K562 (cell line): ENCODE measurements around the gene PI16. TPM values are rescaled to one million over a fixed set of nuclear protein-coding genes. Genes with fewer than 3 reads are reported as not detected.

Experiments
- ATAC-seq: fragments of 200-7000 bp; cut with Tn5 transposase; 3 replicates; pipeline ENCODE4 v1.9.1; 2020; ENCODE audit warnings: moderate library complexity
- BruUV-seq: library from RNA; stranded (reverse); fragments of 400-500 nt; replicated peaks from 2 replicates; lab custom pipeline; 2021; lab: Mats Ljungman, UMichigan
- CTCF ChIA-PET: fragments of 300-600 bp; formaldehyde crosslinking; extraction: SDS; loops from one replicate; lab custom pipeline; 2021; ENCODE audit warnings: low intra/inter-chr PET ratio; lab: Yijun Ruan, JAX
- POLR2A ChIA-PET: fragments of 300-600, 350-650 bp; sonication (Branson Sonifier 250); formaldehyde crosslinking; extraction: SDS; loops from one replicate; lab custom pipeline; 2021; ENCODE audit warnings: antibody characterized with exemption, inconsistent platforms; lab: Yijun Ruan, JAX
- DNase-seq, 4 experiments: peaks; one replicate each; pipeline versions ENCODE4 v3.0.0 to v3.0.0-alpha.2; 2011 to 2018; ENCODE audit warnings: low spot score in 3 of 4, mixed read lengths in 3 of 4; ENCODE audit errors: extremely low read depth in 1 of 4
- FAIRE-seq: peaks from 2 replicates; lab custom pipeline; 2011; peaks lifted over from hg19 to GRCh38; lab: Jason Lieb, UNC
- H2AFZ ChIP-seq: 2 replicates; pipeline ENCODE4 v1.6.0; 2011; ENCODE audit warnings: low read depth, low read length, control low read depth, inconsistent platforms
- H3K27ac ChIP-seq: fragments of 200-600 bp; 3 replicates; pipeline ENCODE4 v1.8.0; 2011; ENCODE audit warnings: low read depth, mild to moderate bottlenecking, control low read depth, inconsistent platforms, low read length, moderate library complexity, mixed read lengths; ENCODE audit errors: extremely low read depth
- H3K27me3 ChIP-seq, 2 experiments: fragments of 300-600 bp in 1 of 2; 2 replicates in 1 of 2; 3 replicates in 1 of 2; pipeline versions ENCODE4 v1.6.0 to v1.8.0; 2011; ENCODE audit warnings: inconsistent platforms in 2 of 2, low read length in 2 of 2, mild to moderate bottlenecking in 1 of 2, mixed read lengths in 1 of 2, moderate library complexity in 1 of 2; ENCODE audit not compliant: control insufficient read depth in 2 of 2, insufficient read depth in 2 of 2
- H3K36me3 ChIP-seq: fragments of 300-600 bp; 3 replicates; pipeline ENCODE4 v1.8.0; 2011; ENCODE audit warnings: mild to moderate bottlenecking, low read length, inconsistent platforms; ENCODE audit not compliant: control insufficient read depth, insufficient read depth
- H3K4me1 ChIP-seq, 2 experiments: fragments of 200-600 bp in 1 of 2; replicated peaks in 1 of 2; 2 replicates in 1 of 2; 3 replicates in 1 of 2; pipeline versions ENCODE4 v1.5.1 to v1.8.0; 2011; ENCODE audit warnings: inconsistent platforms in 2 of 2, low read length in 2 of 2, mild to moderate bottlenecking in 1 of 2, mixed read lengths in 1 of 2, moderate library complexity in 1 of 2; ENCODE audit not compliant: control insufficient read depth in 2 of 2, insufficient read depth in 2 of 2
- H3K4me2 ChIP-seq: 2 replicates; pipeline ENCODE4 v1.6.1; 2011; ENCODE audit warnings: low read length, control low read depth, inconsistent platforms, mixed read lengths; ENCODE audit not compliant: insufficient read depth
- H3K4me3 ChIP-seq: fragments of 200-600 bp; sonication (generic), shearing (Covaris generic); 2 replicates; pipeline ENCODE4 v1.5.1; 2016; ENCODE audit warnings: control low read depth, inconsistent platforms
- H3K79me2 ChIP-seq: fragments of 200-600 bp; 3 replicates; pipeline ENCODE4 v1.8.0; 2011; ENCODE audit warnings: low read length, inconsistent platforms; ENCODE audit not compliant: control insufficient read depth, insufficient read depth
- H3K9ac ChIP-seq, 2 experiments: 2 replicates each; pipeline versions ENCODE4 v1.6.0 to v1.6.1; 2011; ENCODE audit warnings: low read depth in 2 of 2, low read length in 2 of 2, control low read depth in 1 of 2, inconsistent platforms in 1 of 2, mild to moderate bottlenecking in 1 of 2, mixed read lengths in 1 of 2; ENCODE audit not compliant: insufficient read depth in 1 of 2
- H3K9me1 ChIP-seq: one replicate; pipeline ENCODE4 v1.6.0; 2011; ENCODE audit warnings: inconsistent platforms, mild to moderate bottlenecking, low read length, moderate library complexity; ENCODE audit not compliant: control insufficient read depth, insufficient read depth
- H3K9me3 ChIP-seq: replicated peaks from 2 replicates; pipeline ENCODE4 v1.5.1; 2011; ENCODE audit warnings: low read depth, low read length, inconsistent platforms; ENCODE audit not compliant: control insufficient read depth, insufficient read depth
- H4K20me1 ChIP-seq: replicated peaks from 2 replicates; pipeline ENCODE4 v1.6.1; 2011; ENCODE audit warnings: low read length, inconsistent platforms, mixed read lengths; ENCODE audit not compliant: control insufficient read depth, insufficient read depth
- MXI1 ChIP-seq: IDR thresholded peaks from 2 replicates; pipeline ENCODE4 v1.6.1; 2011; ENCODE audit warnings: low read depth, mild to moderate bottlenecking, improper control_type of control experiment, low read length
- POLR2AphosphoS5 ChIP-seq: IDR thresholded peaks from 2 replicates; pipeline ENCODE4 v1.6.1; 2011; ENCODE audit warnings: mild to moderate bottlenecking, low read depth, low read length, moderate library complexity; ENCODE audit not compliant: control insufficient read depth, insufficient read depth
- PPARD ChIP-seq: fragments of 250-450 bp; sonication (Bioruptor Pico); IDR thresholded peaks from 2 replicates; pipeline ENCODE4 v1.8.0; 2022; ENCODE audit warnings: inconsistent platforms, mild to moderate bottlenecking, moderate library complexity
- SOX6 ChIP-seq: fragments of 450-650 bp; IDR thresholded peaks from 2 replicates; pipeline ENCODE4 v1.6.1; 2014; ENCODE audit warnings: mild to moderate bottlenecking
- SP2 ChIP-seq: IDR thresholded peaks from 2 replicates; pipeline ENCODE4 v1.6.1; 2011; ENCODE audit warnings: mild to moderate bottlenecking, low read depth, low read length, moderate library complexity; ENCODE audit not compliant: poor library complexity, severe bottlenecking; ENCODE audit errors: extremely low read depth
- TBP ChIP-seq: optimal IDR thresholded peaks from 2 replicates; pipeline ENCODE3; 2011; ENCODE audit warnings: low read depth, low read length, improper control_type of control experiment
- ZBED1 ChIP-seq: IDR thresholded peaks from 2 replicates; pipeline ENCODE4 v1.6.1; 2014
- ZNF324 ChIP-seq: fragments of 250-450 bp; sonication (Bioruptor Pico); IDR thresholded peaks from 2 replicates; pipeline ENCODE4 v1.4.0; 2020; ENCODE audit warnings: mild to moderate bottlenecking
- WGBS: fragments of 100-300 bp; shearing (Covaris generic); methylation state at CpG from one replicate; pipeline ENCODE4 v1.1.6; 2016; ENCODE audit warnings: low coverage, mixed read lengths; ENCODE audit not compliant: insufficient coverage; ENCODE audit errors: missing lambda C conversion rate; 5-methylcytosine and 5-hydroxymethylcytosine counted together
- in situ Hi-C: fragments of 300-500 bp; cut with MboI; formaldehyde crosslinking; loops from 4 replicates; pipeline ENCODE4 v1.15.0; 2018; ENCODE audit warnings: inconsistent platforms, mixed read lengths
- intact Hi-C: fragments of 100-400 bp; cut with micrococcal nuclease; formaldehyde crosslinking; loops from 2 replicates; pipeline ENCODE4 v1.14.2; 2022
- polyA plus RNA-seq, 8 experiments: library from polyadenylated mRNA; depleted of rRNA in 4 of 8; stranded (reverse) in 5 of 8; unstranded in 3 of 8; fragments of >200 nt; fragmentation: Nextera tagmentation in 2 of 8; fragmentation: Illumina TruSeq in 1 of 8; extraction: Ambion mirVana in 2 of 8; extraction: Trizol in 1 of 8; gene quantifications; 2 replicates each; pipeline versions ENCODE4 v1.2.1 to v1.2.3, GENCODE V29; 2011 to 2014; ENCODE audit warnings: inconsistent platforms in 1 of 8, missing spikeins in 1 of 8
- total RNA-seq, 7 experiments: library from RNA; depleted of rRNA in 6 of 7; stranded (reverse); fragments of >200 nt in 6 of 7; fragmentation: Illumina TruSeq in 2 of 7; extraction: Trizol in 2 of 7; gene quantifications; 2 replicates each; pipeline versions ENCODE4 v1.2.1 to v1.2.3, GENCODE V29; 2011 to 2021; ENCODE audit warnings: low replicate concordance in 1 of 7
- TF ChIP-seq, protein P1 (sequence below), 2 experiments: fragments of 450-650 bp in 1 of 2; sonication (generic) in 1 of 2; formaldehyde crosslinking in 1 of 2; IDR thresholded peaks in 1 of 2; conservative IDR thresholded peaks in 1 of 2; 2 replicates each; pipeline versions ENCODE4 v1.6.1 to v1.8.1; 2016 to 2023; ENCODE audit warnings: mild to moderate bottlenecking in 2 of 2, moderate library complexity in 2 of 2, inconsistent platforms in 1 of 2, missing genetic modification reagents in 1 of 2

PI16 gene
- total and polyA plus RNA-seq, 9 of the 15 experiments (the other 6 are each of a cell fraction or from before 2014, with no cell fraction given): 0.06 to 0.18 TPM; not detected in 7

DNA sequence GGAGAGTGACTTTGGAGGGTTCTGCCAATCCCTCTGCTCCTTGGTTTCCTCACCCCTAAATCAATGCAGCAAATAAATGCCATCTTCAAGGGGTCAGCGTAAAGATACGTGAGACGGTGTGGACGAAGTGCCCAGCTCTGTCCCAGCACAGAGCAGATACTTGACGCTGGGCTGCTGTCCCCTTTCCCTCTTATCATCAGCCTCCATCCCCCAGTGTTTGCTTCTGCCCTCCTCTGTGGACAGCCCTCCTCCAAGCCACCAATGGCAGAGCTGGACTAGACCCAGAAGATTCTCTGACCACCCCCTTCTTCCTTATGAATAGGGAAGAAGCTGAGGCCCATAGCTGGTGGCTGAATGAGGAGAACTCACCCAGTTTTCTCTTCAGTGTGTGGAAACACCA lies 17.7 kb upstream of the PI16 start:
- peak; percentile 64 for FAIRE-seq
- Histone ChIP-seq H3K4me3 (no peak overlapping the region), H3K9me3 (no peaks in the 10 kb centered on the region), H3K9ac (peak overlapping the region in 1 of 2 experiments; percentile 56; a peak in 1 of 4 replicates), H3K27me3 (peaks cover 22 to 45% of the 10 kb centered on the region in 2 experiments), H3K27ac (no peak overlapping the region), H3K4me1 (no peaks in the 10 kb centered on the region; a peak in 1 of 5 replicates), H4K20me1 (no peaks in the 10 kb centered on the region), H3K4me2 (no peak overlapping the region), H3K9me1 (no peaks in the 10 kb centered on the region), H2AFZ (no peak overlapping the region), H3K36me3 (no peaks in the 10 kb centered on the region), H3K79me2 (no peaks in the 10 kb centered on the region)
- TF ChIP-seq, protein P1, sequence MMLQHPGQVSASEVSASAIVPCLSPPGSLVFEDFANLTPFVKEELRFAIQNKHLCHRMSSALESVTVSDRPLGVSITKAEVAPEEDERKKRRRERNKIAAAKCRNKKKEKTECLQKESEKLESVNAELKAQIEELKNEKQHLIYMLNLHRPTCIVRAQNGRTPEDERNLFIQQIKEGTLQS (IDR thresholded peaks at IDR 0.05): no peak
- TF ChIP-seq, protein P1 (CRISPR knock-in tag; conservative IDR thresholded peaks at IDR 0.05): no peak
- TF ChIP-seq POLR2AphosphoS5 (no peak), PPARD (CRISPR knock-in tag) (no peak), TBP (no peak), SOX6 (no peak), SP2 (no peak), MXI1 (no peak), ZNF324 (CRISPR knock-in tag) (no peak), ZBED1 (no peak)
- in situ Hi-C loops (no loop called here), intact Hi-C loops (no loop called here)
- BruUV-seq: no TSS peak
- WGBS: 41% methylated on average over 5 of the region's 5 CpGs
- POLR2A ChIA-PET: interaction anchor here (0.6 to 2.4 kb wide), 6 partner anchors 10 to 533 kb away, joined by 3 to 10 read pairs (median 4); partner anchors contain the start of gene PI16
- peak in 2 of 4 experiments; percentile 38 to 61 for DNase-seq
- CTCF ChIA-PET: no interaction called here
- ATAC-seq: peak; percentile 68
